AG04449 (cell line): ENCODE data around the gene GLB1L3.
"Not testable (repeated sequence)": the region's sequence is repeated elsewhere in the genome, so short reads cannot be mapped to it uniquely, and the experiment has no call there.

ENCODE experiments used
- CTCF ChIA-PET: fragments of 350-600 bp; formaldehyde crosslinking; extraction: SDS; loops from one replicate; lab custom pipeline; 2021; ENCODE audit warnings: antibody characterized with exemption; lab: Yijun Ruan, JAX
- POLR2A ChIA-PET: fragments of 400-600, 350-600 bp; formaldehyde crosslinking; extraction: SDS; loops from one replicate; lab custom pipeline; 2020; ENCODE audit warnings: antibody characterized with exemption, inconsistent platforms; lab: Yijun Ruan, JAX
- DNase-seq: peaks from one replicate; pipeline ENCODE4 v3.0.0-alpha.2; 2010; ENCODE audit warnings: low read depth, low spot score
- H3K4me3 ChIP-seq: 2 replicates; pipeline ENCODE4 v1.5.1; 2011; ENCODE audit warnings: low read depth, mild to moderate bottlenecking, control low read depth, low read length
- TF ChIP-seq, protein P1 (sequence below): IDR thresholded peaks from one replicate; pipeline ENCODE4 v1.5.1; 2011; ENCODE audit warnings: mild to moderate bottlenecking, moderate library complexity, low read length, control low read depth, inconsistent platforms; ENCODE audit not compliant: insufficient read depth; ENCODE audit errors: missing control alignments

GLB1L3 gene

GRCh38 chr11:134340354-134340964 lies 64.3 kb downstream of the GLB1L3 start:
- DNase-seq = no peak
- ChIA-PET POLR2A (no interaction called here), CTCF (no interaction called here)
- no peak overlapping the region for H3K4me3 ChIP-seq
- TF ChIP-seq, protein P1, sequence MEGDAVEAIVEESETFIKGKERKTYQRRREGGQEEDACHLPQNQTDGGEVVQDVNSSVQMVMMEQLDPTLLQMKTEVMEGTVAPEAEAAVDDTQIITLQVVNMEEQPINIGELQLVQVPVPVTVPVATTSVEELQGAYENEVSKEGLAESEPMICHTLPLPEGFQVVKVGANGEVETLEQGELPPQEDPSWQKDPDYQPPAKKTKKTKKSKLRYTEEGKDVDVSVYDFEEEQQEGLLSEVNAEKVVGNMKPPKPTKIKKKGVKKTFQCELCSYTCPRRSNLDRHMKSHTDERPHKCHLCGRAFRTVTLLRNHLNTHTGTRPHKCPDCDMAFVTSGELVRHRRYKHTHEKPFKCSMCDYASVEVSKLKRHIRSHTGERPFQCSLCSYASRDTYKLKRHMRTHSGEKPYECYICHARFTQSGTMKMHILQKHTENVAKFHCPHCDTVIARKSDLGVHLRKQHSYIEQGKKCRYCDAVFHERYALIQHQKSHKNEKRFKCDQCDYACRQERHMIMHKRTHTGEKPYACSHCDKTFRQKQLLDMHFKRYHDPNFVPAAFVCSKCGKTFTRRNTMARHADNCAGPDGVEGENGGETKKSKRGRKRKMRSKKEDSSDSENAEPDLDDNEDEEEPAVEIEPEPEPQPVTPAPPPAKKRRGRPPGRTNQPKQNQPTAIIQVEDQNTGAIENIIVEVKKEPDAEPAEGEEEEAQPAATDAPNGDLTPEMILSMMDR = no peak

DNA sequence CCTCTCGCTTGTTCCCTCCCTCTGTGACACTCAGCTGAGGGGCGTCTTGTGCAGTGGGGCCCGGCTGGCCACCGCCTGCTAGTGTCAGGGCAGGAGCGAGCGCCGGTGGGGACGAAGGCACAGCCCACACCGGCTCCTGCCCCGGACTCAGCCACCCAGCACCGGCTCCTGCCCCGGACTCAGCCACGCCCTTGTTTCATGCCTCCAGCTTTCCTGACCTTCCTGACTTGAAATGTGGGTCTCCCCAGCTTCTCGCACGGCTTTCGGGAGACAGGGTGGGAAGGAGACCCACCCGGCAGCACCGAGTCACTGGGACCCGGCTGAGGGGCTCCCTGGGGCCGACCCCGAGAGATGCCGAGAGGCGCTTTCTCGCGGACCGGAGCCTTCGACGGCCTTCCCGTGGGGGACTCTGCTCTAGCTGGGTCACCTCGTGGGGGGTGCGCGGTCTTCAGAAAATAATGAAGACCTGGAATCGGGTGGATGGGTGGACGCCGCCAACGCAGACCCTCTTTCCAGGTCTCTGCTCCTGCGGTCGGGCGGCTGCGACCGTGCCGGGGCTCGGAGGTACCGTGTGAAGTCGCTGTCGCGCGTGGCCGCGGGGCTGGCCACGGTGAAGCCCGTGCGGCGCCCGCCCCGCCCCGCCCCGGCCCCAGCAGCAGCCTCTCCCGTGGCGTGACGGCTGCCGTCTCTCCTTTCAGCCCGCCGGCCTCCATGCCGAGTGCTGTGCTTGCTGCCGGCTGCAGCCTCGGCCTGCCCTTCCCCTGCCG lies 65.8 kb downstream of the GLB1L3 start:
- POLR2A ChIA-PET = no interaction called here
- no peak overlapping the region for H3K4me3 ChIP-seq
- no peak for DNase-seq
- TF ChIP-seq, protein P1 = no peak
- CTCF ChIA-PET = no interaction called here

DNA sequence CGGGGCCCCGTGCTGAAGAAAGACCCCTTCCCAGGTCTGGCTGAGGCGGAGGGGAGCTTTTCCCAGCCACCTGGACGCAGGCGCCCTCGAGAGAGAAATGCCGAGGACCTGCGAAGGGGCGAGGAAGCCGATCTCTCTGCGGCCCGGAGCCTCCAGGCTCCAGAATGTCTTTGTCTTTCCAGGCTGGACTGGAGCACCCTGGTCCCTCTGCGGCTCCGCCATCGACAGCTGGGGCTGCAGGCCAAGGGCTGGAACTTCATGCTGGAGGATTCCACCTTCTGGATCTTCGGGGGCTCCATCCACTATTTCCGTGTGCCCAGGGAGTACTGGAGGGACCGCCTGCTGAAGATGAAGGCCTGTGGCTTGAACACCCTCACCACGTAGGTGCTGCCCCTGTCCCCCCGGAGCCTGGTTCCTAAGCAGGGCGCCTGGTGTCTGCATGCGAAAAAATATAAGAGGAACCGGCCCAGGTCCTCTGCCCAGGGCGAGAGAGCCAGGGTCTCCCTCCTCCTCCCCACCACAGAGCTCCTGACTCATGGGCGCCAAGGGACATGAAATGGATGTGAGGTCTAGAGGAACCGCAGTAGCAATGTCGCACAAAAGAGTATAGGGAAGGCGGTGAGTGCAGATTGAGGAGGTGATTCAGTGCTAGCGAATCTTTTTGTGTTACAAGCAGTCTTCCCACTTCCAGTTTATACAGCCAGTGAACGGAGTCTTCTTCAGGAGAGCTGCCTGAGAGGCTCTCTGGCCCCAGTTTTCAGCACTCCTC lies 66.6 kb downstream of the GLB1L3 start:
- POLR2A ChIA-PET = no interaction called here
- CTCF ChIA-PET = no interaction called here

GRCh38 chr11:134343646-134344045 lies 67.5 kb downstream of the GLB1L3 start:
- ChIA-PET POLR2A (no interaction called here), CTCF (no interaction called here)
- no peak for DNase-seq
- H3K4me3 ChIP-seq = no peak overlapping the region
- TF ChIP-seq, protein P1 = no peak

More for the DNA sequence above, 66.6 kb downstream of the GLB1L3 start:
- TF ChIP-seq, protein P1 = no peak
- no peak overlapping the region for H3K4me3 ChIP-seq
- DNase-seq = no peak

GRCh38 chr11:134344497-134345236 lies 68.5 kb downstream of the GLB1L3 start:
- DNase-seq, H3K4me3 ChIP-seq, POLR2A ChIA-PET, CTCF ChIA-PET: not testable (repeated sequence)

- CTCF ChIA-PET = no interaction called here
Observed at GRCh38 chr11:134345237-134345550, 69.0 kb downstream of the GLB1L3 start.

More at GRCh38 chr11:134345237-134345550, 69.0 kb downstream of the GLB1L3 start:
- DNase-seq = no peak
- TF ChIP-seq, protein P1 = no peak
- POLR2A ChIA-PET = no interaction called here
- no peak overlapping the region for H3K4me3 ChIP-seq
